Lung (tissue), 12 donors: ENCODE results near the gene LPIN1. TPM values are rescaled to one million over a fixed set of nuclear protein-coding genes. Genes with fewer than 3 reads are reported as not detected.

ENCODE experiments used
- ATAC-seq: fragments of 200-7000 bp; cut with Tn5 transposase; one replicate; pipeline ENCODE4 v1.9.1; 2020; ENCODE audit warnings: moderate number of reproducible peaks; ENCODE audit not compliant: insufficient read depth, low FRiP score
- DNase-seq, 3 donors: peaks; one replicate each; pipeline ENCODE4 v3.0.0-alpha.2; 2013 to 2017
- H3K27ac ChIP-seq, 2 donors: one replicate each; pipeline ENCODE4 v1.5.1; 2013; ENCODE audit warnings: mild to moderate bottlenecking in 2 of 2, moderate library complexity in 2 of 2, control low read depth in 1 of 2, inconsistent platforms in 1 of 2, low read depth in 1 of 2, low read length in 1 of 2
- H3K27me3 ChIP-seq, 3 donors: one replicate each; pipeline ENCODE4 v1.5.1; 2013; ENCODE audit warnings: low read length in 2 of 3; ENCODE audit not compliant: control insufficient read depth in 3 of 3, insufficient read depth in 3 of 3
- H3K36me3 ChIP-seq, 4 donors: one replicate each; pipeline ENCODE4 v1.5.1; 2013; ENCODE audit warnings: low read length in 4 of 4, mild to moderate bottlenecking in 1 of 4, moderate library complexity in 1 of 4; ENCODE audit not compliant: control insufficient read depth in 4 of 4, insufficient read depth in 4 of 4
- H3K4me1 ChIP-seq, 5 donors: one replicate each; pipeline ENCODE4 v1.5.1; 2013; ENCODE audit warnings: low read length in 5 of 5, mild to moderate bottlenecking in 2 of 5, moderate library complexity in 1 of 5; ENCODE audit not compliant: control insufficient read depth in 5 of 5, insufficient read depth in 5 of 5
- H3K4me3 ChIP-seq: one replicate; pipeline ENCODE4 v1.5.1; 2013; ENCODE audit warnings: mild to moderate bottlenecking, control low read depth, moderate library complexity
- H3K9ac ChIP-seq, 2 donors: one replicate each; pipeline ENCODE4 v1.5.1; 2013; ENCODE audit warnings: low read length in 2 of 2, control low read depth in 1 of 2; ENCODE audit not compliant: insufficient read depth in 1 of 2
- H3K9me3 ChIP-seq, 4 donors: one replicate each; pipeline ENCODE4 v1.5.1; 2013; ENCODE audit warnings: low read length in 3 of 4, mild to moderate bottlenecking in 1 of 4, moderate library complexity in 1 of 4; ENCODE audit not compliant: control insufficient read depth in 4 of 4, insufficient read depth in 3 of 4
- WGBS, 2 donors: extraction: QIAGEN DNeasy Blood & Tissue Kit; methylation state at CpG; one replicate each; pipeline ENCODE4 v1.1.7; 2013; 5-methylcytosine and 5-hydroxymethylcytosine counted together
- polyA plus RNA-seq, 2 donors: library from polyadenylated mRNA; stranded (reverse); fragments of 200-250 nt; gene quantifications; one replicate each; pipeline ENCODE4 v1.2.1, GENCODE V29; 2013
- total RNA-seq, 2 donors: library from RNA; depleted of rRNA in 1 of 2; stranded (reverse); fragments of >200 nt in 1 of 2; gene quantifications; one replicate each; pipeline ENCODE4 v1.2.1, GENCODE V29; 2014 to 2021
- TF ChIP-seq, protein P1 (sequence below): IDR thresholded peaks from 2 replicates; pipeline ENCODE4 v1.5.1; 2012; ENCODE audit warnings: mild to moderate bottlenecking; ENCODE audit errors: control extremely low read depth, extremely low read depth
- donor health status: control.
- donor health status: control.
- donor health status: Bipolar disorder and iron deficiency.
- donor health status: healthy.
- donor health status: DM: yes; HTN: yes; CAD: no.

LPIN1 gene
- total and polyA plus RNA-seq, 4 donors = 14.7 to 43.4 (median 26.0) TPM

DNA sequence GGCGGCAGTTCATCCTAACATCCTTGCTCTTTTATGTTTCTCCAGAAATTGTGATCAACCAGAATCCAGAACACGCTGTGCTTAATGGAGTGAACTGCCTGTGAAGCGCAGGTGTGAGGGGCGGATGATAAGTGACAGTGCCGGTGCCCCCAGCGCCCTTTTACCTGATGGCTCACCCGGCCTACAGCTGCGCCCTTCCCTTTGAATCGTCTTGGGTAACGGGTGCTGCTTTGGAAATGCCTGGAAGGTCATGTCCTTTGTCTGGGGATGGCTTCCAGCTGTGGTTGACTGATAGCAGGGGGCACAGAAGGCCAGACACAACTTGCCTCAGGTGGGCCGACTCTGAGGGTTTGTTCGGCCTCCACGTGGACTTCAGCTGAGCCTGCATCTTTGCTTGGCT is 119.4 kb downstream of the LPIN1 start:
- Histone ChIP-seq H3K4me1 (peaks cover 0 to 9% (median 0%) of the 10 kb centered on the region in 5 donors), H3K27me3 (no peaks in the 10 kb centered on the region), H3K9ac (no peak overlapping the region), H3K9me3 (peaks cover 0 to 3% (median 0%) of the 10 kb centered on the region in 4 donors), H3K36me3 (no peaks in the 10 kb centered on the region), H3K27ac (no peak overlapping the region), H3K4me3 (no peak overlapping the region)
- TF ChIP-seq, protein P1, sequence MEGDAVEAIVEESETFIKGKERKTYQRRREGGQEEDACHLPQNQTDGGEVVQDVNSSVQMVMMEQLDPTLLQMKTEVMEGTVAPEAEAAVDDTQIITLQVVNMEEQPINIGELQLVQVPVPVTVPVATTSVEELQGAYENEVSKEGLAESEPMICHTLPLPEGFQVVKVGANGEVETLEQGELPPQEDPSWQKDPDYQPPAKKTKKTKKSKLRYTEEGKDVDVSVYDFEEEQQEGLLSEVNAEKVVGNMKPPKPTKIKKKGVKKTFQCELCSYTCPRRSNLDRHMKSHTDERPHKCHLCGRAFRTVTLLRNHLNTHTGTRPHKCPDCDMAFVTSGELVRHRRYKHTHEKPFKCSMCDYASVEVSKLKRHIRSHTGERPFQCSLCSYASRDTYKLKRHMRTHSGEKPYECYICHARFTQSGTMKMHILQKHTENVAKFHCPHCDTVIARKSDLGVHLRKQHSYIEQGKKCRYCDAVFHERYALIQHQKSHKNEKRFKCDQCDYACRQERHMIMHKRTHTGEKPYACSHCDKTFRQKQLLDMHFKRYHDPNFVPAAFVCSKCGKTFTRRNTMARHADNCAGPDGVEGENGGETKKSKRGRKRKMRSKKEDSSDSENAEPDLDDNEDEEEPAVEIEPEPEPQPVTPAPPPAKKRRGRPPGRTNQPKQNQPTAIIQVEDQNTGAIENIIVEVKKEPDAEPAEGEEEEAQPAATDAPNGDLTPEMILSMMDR = no peak
- DNase-seq (no peak), ATAC-seq (no peak)
- WGBS, 2 donors = 95 to 96% methylated on average over 13 of the region's 13 CpGs

DNA sequence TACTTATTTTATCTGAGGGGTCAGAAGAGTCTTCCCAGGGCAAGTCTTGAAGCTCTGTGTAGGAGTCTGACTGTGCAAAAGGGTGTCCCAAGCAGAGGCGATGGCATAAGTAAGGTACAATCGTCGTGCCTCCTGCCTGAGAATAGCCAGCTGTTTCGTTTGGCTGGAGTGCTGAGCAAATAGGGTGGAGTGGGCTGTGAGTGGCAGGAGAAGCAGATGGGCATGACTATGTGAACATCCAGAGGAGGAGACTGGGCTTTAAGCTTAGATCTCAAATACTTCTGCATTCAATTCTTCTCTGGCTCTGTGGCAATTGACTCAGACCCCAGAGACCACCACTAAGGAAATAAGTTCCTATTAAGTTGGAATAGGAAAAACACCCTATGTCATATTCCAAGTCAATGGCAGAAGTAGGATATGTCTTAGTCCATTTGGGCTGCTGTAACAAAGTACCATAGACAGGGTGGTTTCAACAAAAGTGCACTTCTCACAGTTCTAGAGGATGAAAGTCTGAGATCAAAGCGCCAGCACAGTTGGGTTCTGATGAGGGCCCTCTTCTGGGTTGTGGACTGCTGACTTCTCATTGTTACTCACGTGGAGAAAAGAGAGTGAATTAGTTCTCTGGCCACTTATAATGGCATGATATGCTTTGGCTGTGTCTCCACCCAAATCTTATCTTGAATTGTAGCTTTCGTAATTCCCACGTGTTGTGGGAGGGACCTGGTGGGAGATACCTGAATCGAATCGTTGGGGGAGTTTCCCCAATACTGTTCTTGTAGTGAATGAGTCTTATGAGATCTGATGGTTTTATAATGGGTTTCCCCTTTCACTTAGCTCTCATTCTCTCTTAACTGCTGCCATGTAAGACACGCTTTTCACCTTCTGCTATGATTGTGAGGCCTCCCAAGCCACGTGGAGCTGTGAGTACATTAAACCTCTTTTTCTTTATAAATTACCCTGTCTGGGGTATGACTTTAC is 120.2 kb downstream of the LPIN1 start:
- no peak for DNase-seq
- H3K4me1 ChIP-seq = peaks cover 0 to 9% (median 0%) of the 10 kb centered on the region in 5 donors
- no peak for ATAC-seq
- no peak overlapping the region for H3K4me3 ChIP-seq
- WGBS, 2 donors = 68 to 73% methylated on average over 12 of the region's 12 CpGs
- no peaks in the 10 kb centered on the region for H3K27me3 ChIP-seq
- peaks cover 0 to 3% (median 0%) of the 10 kb centered on the region in 4 donors for H3K9me3 ChIP-seq
- H3K27ac ChIP-seq = no peak overlapping the region
- H3K9ac ChIP-seq = no peak overlapping the region
- no peaks in the 10 kb centered on the region for H3K36me3 ChIP-seq
- TF ChIP-seq, protein P1 = no peak

DNA sequence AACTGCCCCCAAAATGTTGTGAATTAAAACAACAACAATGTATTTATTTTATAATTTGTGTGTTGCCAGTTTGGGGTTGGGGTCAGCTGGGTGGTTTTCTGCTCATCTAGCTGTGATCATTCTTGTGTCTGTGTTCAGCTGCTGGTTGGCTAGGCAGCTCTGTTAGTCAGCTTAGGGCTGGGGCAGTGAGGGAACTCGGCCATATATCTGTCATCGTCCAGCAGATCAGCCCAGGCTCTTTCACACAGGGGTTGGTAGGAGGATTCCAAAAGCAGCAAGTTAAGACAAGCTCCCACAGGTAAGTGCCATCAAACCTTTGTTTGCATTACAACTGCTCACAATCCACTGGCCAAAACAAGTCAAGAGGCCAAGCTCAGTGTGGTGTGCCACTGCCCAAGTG is 121.5 kb downstream of the LPIN1 start:
- WGBS, 2 donors = 87 to 94% methylated on average over 2 of the region's 2 CpGs
- DNase-seq = no peak
- Histone ChIP-seq H3K4me1 (peaks cover 0 to 15% (median 4%) of the 10 kb centered on the region in 5 donors), H3K9me3 (peaks cover 0 to 3% (median 0%) of the 10 kb centered on the region in 4 donors), H3K27me3 (no peaks in the 10 kb centered on the region), H3K9ac (no peak overlapping the region), H3K4me3 (no peak overlapping the region), H3K27ac (no peak overlapping the region), H3K36me3 (no peaks in the 10 kb centered on the region)
- TF ChIP-seq, protein P1 = no peak
- no peak for ATAC-seq
